ENCODE measurements around the gene THSD8.

THSD8 gene

GRCh38 chr19:12784394-12784870, 17.4 kb upstream of the THSD8 start:
- H2BK120ac ChIP-seq (ENCODE audit: insufficient read depth, low read length, poor library complexity) = peak overlapping the region; percentile 79
- peak overlapping the region; percentile 3 for H4K8ac ChIP-seq (ENCODE audit: low read depth, low read length)
- H2AK5ac ChIP-seq (ENCODE audit: low read length) = peak overlapping the region; percentile 78
- H3K23ac ChIP-seq (ENCODE audit: low read length) = no peak overlapping the region
- H3K27me3 ChIP-seq (ENCODE audit: insufficient read depth, low read length) = no peaks in the 10 kb centered on the region
- peak in 1 of 2 donors; percentile 37 for DNase-seq
- peaks cover 49 to 54% of the 10 kb centered on the region in 2 experiments for H3K4me1 ChIP-seq (ENCODE audit: control insufficient read depth in 1 of 2, insufficient read depth in 2 of 2, low read length in 2 of 2)
- peak overlapping the region; percentile 100 for H4K91ac ChIP-seq (ENCODE audit: low read depth, low read length)
- H3K4me3 ChIP-seq (ENCODE audit: low read depth, low read length) = no peak overlapping the region
- H3K27ac ChIP-seq (ENCODE audit: low read depth, low read length) = peak overlapping the region; percentile 96
- peak overlapping the region; percentile 18 for H3K14ac ChIP-seq (ENCODE audit: low read length)
- peaks cover 12% of the 10 kb centered on the region for H3K79me2 ChIP-seq (ENCODE audit: control insufficient read depth, insufficient read depth, low read length, poor library complexity)
- peak overlapping the region; percentile 88 for H2BK5ac ChIP-seq (ENCODE audit: low read depth, low read length, poor library complexity)
- no CpG with 5 or more reads among the region's 10 CpGs for WGBS (ENCODE audit: extremely low coverage, insufficient coverage, insufficient read length)
- peak overlapping the region; percentile 13 for H3K18ac ChIP-seq (ENCODE audit: low read length)
- H3K36me3 ChIP-seq (ENCODE audit: control insufficient read depth in 1 of 2, insufficient read depth in 2 of 2, low read length in 2 of 2) = no peaks in the 10 kb centered on the region
- peak overlapping the region; percentile 8 for H3K4me2 ChIP-seq (ENCODE audit: low read length)
- H3K4ac ChIP-seq (ENCODE audit: low read depth, low read length) = peak overlapping the region; percentile 53
- H3K9me3 ChIP-seq (ENCODE audit: insufficient read depth, low read depth, low read length) = no peaks in the 10 kb centered on the region
- peaks cover 59% of the 10 kb centered on the region for H3K79me1 ChIP-seq (ENCODE audit: low read length)
- peak overlapping the region; percentile 84 for H2BK12ac ChIP-seq (ENCODE audit: low read length)
- H3K9ac ChIP-seq (ENCODE audit: low read length) = no peak overlapping the region
- H4K12ac ChIP-seq (ENCODE audit: low read depth, low read length) = no peak overlapping the region
- H2AFZ ChIP-seq (ENCODE audit: insufficient read depth, low read length, poor library complexity) = peak overlapping the region; percentile 21

GRCh38 chr19:12784871-12785430, 16.9 kb upstream of the THSD8 start:
- H2BK12ac ChIP-seq (ENCODE audit: low read length) = peak overlapping the region; percentile 84
- H3K14ac ChIP-seq (ENCODE audit: low read length) = peak overlapping the region; percentile 18
- H3K4me3 ChIP-seq (ENCODE audit: low read depth, low read length) = no peak overlapping the region
- H3K27ac ChIP-seq (ENCODE audit: low read depth, low read length) = peak overlapping the region; percentile 96
- H3K79me1 ChIP-seq (ENCODE audit: low read length) = peaks cover 62% of the 10 kb centered on the region
- peak overlapping the region; percentile 78 for H2AK5ac ChIP-seq (ENCODE audit: low read length)
- WGBS (ENCODE audit: extremely low coverage, insufficient coverage, insufficient read length) = no CpG with 5 or more reads among the region's 5 CpGs
- H3K4ac ChIP-seq (ENCODE audit: low read depth, low read length) = peak overlapping the region; percentile 53
- peak overlapping the region; percentile 79 for H2BK120ac ChIP-seq (ENCODE audit: insufficient read depth, low read length, poor library complexity)
- H3K27me3 ChIP-seq (ENCODE audit: insufficient read depth, low read length) = no peaks in the 10 kb centered on the region
- no peak overlapping the region for H3K23ac ChIP-seq (ENCODE audit: low read length)
- H4K8ac ChIP-seq (ENCODE audit: low read depth, low read length) = peak overlapping the region; percentile 3
- peak overlapping the region; percentile 13 for H3K18ac ChIP-seq (ENCODE audit: low read length)
- H2BK5ac ChIP-seq (ENCODE audit: low read depth, low read length, poor library complexity) = peak overlapping the region; percentile 88
- H2AFZ ChIP-seq (ENCODE audit: insufficient read depth, low read length, poor library complexity) = peak overlapping the region; percentile 21
- H3K4me2 ChIP-seq (ENCODE audit: low read length) = no peak overlapping the region
- no peak overlapping the region for H4K12ac ChIP-seq (ENCODE audit: low read depth, low read length)
- H3K79me2 ChIP-seq (ENCODE audit: control insufficient read depth, insufficient read depth, low read length, poor library complexity) = peaks cover 12% of the 10 kb centered on the region
- H3K9me3 ChIP-seq (ENCODE audit: insufficient read depth, low read depth, low read length) = no peaks in the 10 kb centered on the region
- H4K91ac ChIP-seq (ENCODE audit: low read depth, low read length) = peak overlapping the region; percentile 100
- H3K4me1 ChIP-seq (ENCODE audit: control insufficient read depth in 1 of 2, insufficient read depth in 2 of 2, low read length in 2 of 2) = peaks cover 49 to 52% of the 10 kb centered on the region in 2 experiments
- H3K36me3 ChIP-seq (ENCODE audit: control insufficient read depth in 1 of 2, insufficient read depth in 2 of 2, low read length in 2 of 2) = no peaks in the 10 kb centered on the region
- H3K9ac ChIP-seq (ENCODE audit: low read length) = no peak overlapping the region
- DNase-seq = peak in 1 of 2 donors; percentile 36

GRCh38 chr19:12785431-12786031, 16.3 kb upstream of the THSD8 start:
- H3K79me1 ChIP-seq (ENCODE audit: low read length) = peaks cover 68% of the 10 kb centered on the region
- H4K12ac ChIP-seq (ENCODE audit: low read depth, low read length) = no peak overlapping the region
- H3K4ac ChIP-seq (ENCODE audit: low read depth, low read length) = peak overlapping the region; percentile 1

GRCh38 chr19:12786141-12786870, 15.6 kb upstream of the THSD8 start:
- Histone ChIP-seq H4K12ac (ENCODE audit: low read depth, low read length) (no peak overlapping the region), H3K4me2 (ENCODE audit: low read length) (no peak overlapping the region), H2BK12ac (ENCODE audit: low read length) (peak overlapping the region; percentile 97), H4K8ac (ENCODE audit: low read depth, low read length) (peak overlapping the region; percentile 24), H3K27me3 (ENCODE audit: insufficient read depth, low read length) (no peaks in the 10 kb centered on the region), H3K79me1 (ENCODE audit: low read length) (peaks cover 74% of the 10 kb centered on the region), H3K14ac (ENCODE audit: low read length) (peak overlapping the region; percentile 62), H3K27ac (ENCODE audit: low read depth, low read length) (peak overlapping the region; percentile 96), H3K4ac (ENCODE audit: low read depth, low read length) (peak overlapping the region; percentile 31), H3K36me3 (ENCODE audit: control insufficient read depth in 1 of 2, insufficient read depth in 2 of 2, low read length in 2 of 2) (no peaks in the 10 kb centered on the region), H3K23ac (ENCODE audit: low read length) (no peak overlapping the region), H2BK5ac (ENCODE audit: low read depth, low read length, poor library complexity) (peak overlapping the region; percentile 88), H2BK120ac (ENCODE audit: insufficient read depth, low read length, poor library complexity) (peak overlapping the region; percentile 79), H3K4me1 (ENCODE audit: control insufficient read depth in 1 of 2, insufficient read depth in 2 of 2, low read length in 2 of 2) (peaks cover 58 to 63% of the 10 kb centered on the region in 2 experiments), H4K91ac (ENCODE audit: low read depth, low read length) (peak overlapping the region; percentile 100), H3K9me3 (ENCODE audit: insufficient read depth, low read depth, low read length) (no peaks in the 10 kb centered on the region), H3K4me3 (ENCODE audit: low read depth, low read length) (no peak overlapping the region), H3K79me2 (ENCODE audit: control insufficient read depth, insufficient read depth, low read length, poor library complexity) (peaks cover 15% of the 10 kb centered on the region), H3K9ac (ENCODE audit: low read length) (no peak overlapping the region), H3K18ac (ENCODE audit: low read length) (peak overlapping the region; percentile 80), H2AFZ (ENCODE audit: insufficient read depth, low read length, poor library complexity) (peak overlapping the region; percentile 8), H2AK5ac (ENCODE audit: low read length) (peak overlapping the region; percentile 82)
- no CpG with 5 or more reads among the region's 18 CpGs for WGBS (ENCODE audit: extremely low coverage, insufficient coverage, insufficient read length)
- peak in 1 of 2 donors; percentile 40 for DNase-seq

More at GRCh38 chr19:12785431-12786031, 16.3 kb upstream of the THSD8 start:
- H3K27ac ChIP-seq (ENCODE audit: low read depth, low read length) = peak overlapping the region; percentile 96
- peak overlapping the region; percentile 80 for H3K18ac ChIP-seq (ENCODE audit: low read length)
- WGBS (ENCODE audit: extremely low coverage, insufficient coverage, insufficient read length) = no CpG with 5 or more reads among the region's 4 CpGs
- H3K23ac ChIP-seq (ENCODE audit: low read length) = no peak overlapping the region
- H3K36me3 ChIP-seq (ENCODE audit: control insufficient read depth in 1 of 2, insufficient read depth in 2 of 2, low read length in 2 of 2) = no peaks in the 10 kb centered on the region
- H2BK12ac ChIP-seq (ENCODE audit: low read length) = peak overlapping the region; percentile 84
- H3K9me3 ChIP-seq (ENCODE audit: insufficient read depth, low read depth, low read length) = no peaks in the 10 kb centered on the region
- peaks cover 15% of the 10 kb centered on the region for H3K79me2 ChIP-seq (ENCODE audit: control insufficient read depth, insufficient read depth, low read length, poor library complexity)
- peaks cover 52 to 57% of the 10 kb centered on the region in 2 experiments for H3K4me1 ChIP-seq (ENCODE audit: control insufficient read depth in 1 of 2, insufficient read depth in 2 of 2, low read length in 2 of 2)
- no peak overlapping the region for H3K4me3 ChIP-seq (ENCODE audit: low read depth, low read length)
- no peak overlapping the region for H2AFZ ChIP-seq (ENCODE audit: insufficient read depth, low read length, poor library complexity)
- no peak overlapping the region for H3K4me2 ChIP-seq (ENCODE audit: low read length)
- peak overlapping the region; percentile 79 for H2BK120ac ChIP-seq (ENCODE audit: insufficient read depth, low read length, poor library complexity)
- no peak for DNase-seq
- no peak overlapping the region for H3K9ac ChIP-seq (ENCODE audit: low read length)
- H2BK5ac ChIP-seq (ENCODE audit: low read depth, low read length, poor library complexity) = peak overlapping the region; percentile 88
- peak overlapping the region; percentile 62 for H3K14ac ChIP-seq (ENCODE audit: low read length)
- H2AK5ac ChIP-seq (ENCODE audit: low read length) = peak overlapping the region; percentile 78
- H4K91ac ChIP-seq (ENCODE audit: low read depth, low read length) = peak overlapping the region; percentile 100
- no peaks in the 10 kb centered on the region for H3K27me3 ChIP-seq (ENCODE audit: insufficient read depth, low read length)
- H4K8ac ChIP-seq (ENCODE audit: low read depth, low read length) = peak overlapping the region; percentile 1
